Measurements from ENCODE around the gene LYL1.

LYL1 gene

DNA sequence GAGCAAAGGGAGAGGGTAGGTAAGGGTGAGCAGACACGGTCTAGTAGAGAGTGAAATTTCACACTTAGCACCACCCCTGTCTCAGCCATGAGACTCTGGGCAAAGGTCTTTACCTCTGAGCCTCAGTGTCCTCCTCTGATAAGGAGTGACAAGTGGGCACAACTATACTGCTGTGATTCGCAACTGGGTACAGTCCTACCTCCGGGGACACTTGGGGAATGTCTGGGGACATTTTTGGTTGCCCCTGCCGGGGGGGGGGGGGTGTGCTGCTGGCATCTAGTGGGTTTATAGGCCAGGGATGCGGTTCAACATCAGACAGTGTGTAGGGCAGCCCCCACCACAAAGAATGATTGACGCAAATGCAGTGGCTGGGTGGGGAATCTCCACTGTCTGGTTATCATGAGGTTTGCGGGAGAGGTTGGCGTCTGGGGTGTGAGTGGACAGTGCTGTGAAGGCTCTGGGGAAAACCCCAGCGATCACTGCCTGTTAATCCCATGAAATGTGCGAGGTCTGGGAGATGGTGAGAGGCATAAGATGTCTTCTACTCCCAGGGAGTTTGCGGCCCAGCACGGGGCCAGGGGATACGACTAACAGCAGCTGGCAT, 19.7 kb upstream of the LYL1 start:
- in situ Hi-C loops (cut with HindIII; ENCODE audit: low pct_ligation_motif_present, low sequenced_read_pairs) = no loop called here
- no peak overlapping the region for H3K4me3 ChIP-seq (ENCODE audit: low read depth, low read length)
- H3K27me3 ChIP-seq (replicated peaks) = no peaks in the 10 kb centered on the region
- peak overlapping the region; percentile 90 for H3K27ac ChIP-seq
- H3K36me3 ChIP-seq (replicated peaks) = peaks cover 20% of the 10 kb centered on the region
- TF ChIP-seq, protein P1, sequence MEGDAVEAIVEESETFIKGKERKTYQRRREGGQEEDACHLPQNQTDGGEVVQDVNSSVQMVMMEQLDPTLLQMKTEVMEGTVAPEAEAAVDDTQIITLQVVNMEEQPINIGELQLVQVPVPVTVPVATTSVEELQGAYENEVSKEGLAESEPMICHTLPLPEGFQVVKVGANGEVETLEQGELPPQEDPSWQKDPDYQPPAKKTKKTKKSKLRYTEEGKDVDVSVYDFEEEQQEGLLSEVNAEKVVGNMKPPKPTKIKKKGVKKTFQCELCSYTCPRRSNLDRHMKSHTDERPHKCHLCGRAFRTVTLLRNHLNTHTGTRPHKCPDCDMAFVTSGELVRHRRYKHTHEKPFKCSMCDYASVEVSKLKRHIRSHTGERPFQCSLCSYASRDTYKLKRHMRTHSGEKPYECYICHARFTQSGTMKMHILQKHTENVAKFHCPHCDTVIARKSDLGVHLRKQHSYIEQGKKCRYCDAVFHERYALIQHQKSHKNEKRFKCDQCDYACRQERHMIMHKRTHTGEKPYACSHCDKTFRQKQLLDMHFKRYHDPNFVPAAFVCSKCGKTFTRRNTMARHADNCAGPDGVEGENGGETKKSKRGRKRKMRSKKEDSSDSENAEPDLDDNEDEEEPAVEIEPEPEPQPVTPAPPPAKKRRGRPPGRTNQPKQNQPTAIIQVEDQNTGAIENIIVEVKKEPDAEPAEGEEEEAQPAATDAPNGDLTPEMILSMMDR (IDR thresholded peaks at IDR 0.05; ENCODE audit: low read depth, low read length, missing control alignments) = no peak
- peak; percentile 23 for DNase-seq

DNA sequence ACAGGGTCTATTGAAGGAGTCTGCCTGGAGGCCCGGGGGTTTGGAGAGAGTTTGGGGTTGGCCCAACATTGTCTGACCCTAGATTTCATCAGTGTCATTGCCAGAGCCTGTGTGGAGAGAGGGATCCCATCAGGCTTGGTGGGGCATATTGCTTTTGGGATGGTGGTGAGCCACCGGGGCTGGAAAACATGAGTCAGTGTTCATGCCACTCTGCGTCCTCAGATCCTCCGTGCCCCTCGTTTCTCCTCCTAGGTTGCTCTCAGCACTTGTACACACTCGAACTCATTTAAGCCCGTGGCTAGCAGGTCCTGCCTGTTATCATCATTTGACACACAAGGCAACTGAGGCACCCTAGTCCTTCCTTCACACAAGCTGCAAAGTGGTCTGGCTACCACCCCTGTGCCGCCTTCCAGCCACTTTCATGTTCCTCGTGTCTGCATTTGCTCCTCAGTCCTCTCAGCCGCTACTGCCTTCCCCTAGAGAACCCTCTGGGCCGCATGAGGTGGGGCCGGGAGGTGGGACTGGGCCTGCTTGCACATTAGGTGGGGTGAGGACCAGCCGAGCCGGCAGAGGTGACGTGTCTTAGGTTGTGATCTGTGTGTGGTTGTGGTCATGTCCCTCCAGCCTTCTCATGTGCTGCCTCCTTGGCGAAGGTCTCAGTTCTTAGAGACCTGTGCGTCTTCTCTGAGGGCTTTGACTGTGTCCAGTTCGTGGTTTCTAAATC, 19.1 kb upstream of the LYL1 start:
- Histone ChIP-seq H3K4me3 (ENCODE audit: low read depth, low read length) (no peak overlapping the region), H3K36me3 (replicated peaks) (peaks cover 19% of the 10 kb centered on the region), H3K27ac (peak overlapping the region; percentile 90), H3K27me3 (replicated peaks) (no peaks in the 10 kb centered on the region)
- TF ChIP-seq, protein P1 (IDR thresholded peaks at IDR 0.05; ENCODE audit: low read depth, low read length, missing control alignments) = no peak
- in situ Hi-C loops (cut with HindIII; ENCODE audit: low pct_ligation_motif_present, low sequenced_read_pairs) = no loop called here
- DNase-seq = no peak

DNA sequence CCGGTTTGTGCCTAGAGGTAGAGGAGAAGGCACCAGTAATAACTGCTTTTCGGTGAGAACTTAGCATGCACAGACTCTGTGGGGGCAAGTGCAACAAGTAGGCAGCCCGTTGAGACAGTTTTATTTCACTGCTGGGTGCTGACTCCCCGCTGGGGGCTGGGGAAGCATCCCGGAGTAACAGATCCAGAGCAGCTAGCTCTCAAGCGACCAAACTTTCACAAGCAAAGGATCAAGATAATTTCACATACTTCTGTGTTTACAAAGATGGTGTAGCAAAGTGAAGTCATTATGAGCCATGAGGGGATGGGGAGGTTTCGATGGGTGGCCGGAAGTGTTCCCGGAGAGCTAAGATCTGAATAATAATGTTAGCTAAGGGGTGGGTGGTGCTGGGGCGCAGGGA, 18.2 kb upstream of the LYL1 start:
- H3K27me3 ChIP-seq (replicated peaks) = no peaks in the 10 kb centered on the region
- DNase-seq = peak; percentile 84
- H3K36me3 ChIP-seq (replicated peaks) = peaks cover 12% of the 10 kb centered on the region
- TF ChIP-seq, protein P1 (IDR thresholded peaks at IDR 0.05; ENCODE audit: low read depth, low read length, missing control alignments) = no peak
- H3K4me3 ChIP-seq (ENCODE audit: low read depth, low read length) = peak overlapping the region; percentile 27
- H3K27ac ChIP-seq = peak overlapping the region; percentile 90
- in situ Hi-C loops (cut with HindIII; ENCODE audit: low pct_ligation_motif_present, low sequenced_read_pairs) = no loop called here

DNA sequence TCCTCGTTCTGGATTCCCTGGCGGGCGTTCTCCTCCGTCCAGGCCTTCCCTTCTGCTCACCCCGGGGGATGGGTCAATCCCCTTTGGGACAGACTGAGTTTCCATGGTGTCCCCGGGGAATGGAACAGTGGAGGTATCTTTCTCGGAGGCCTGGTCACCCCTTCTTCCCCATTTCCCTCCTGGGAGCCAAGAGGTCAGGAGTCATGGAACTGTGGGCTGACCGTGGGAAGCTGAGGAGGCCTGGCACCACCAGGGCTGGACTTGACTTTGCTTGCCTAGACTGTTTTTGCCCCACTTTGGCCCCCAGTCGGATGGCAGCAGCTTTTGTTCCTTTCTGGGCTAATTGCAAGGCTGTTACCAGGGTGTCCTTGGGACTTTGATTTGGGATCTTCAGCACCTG, 17.4 kb upstream of the LYL1 start:
- DNase-seq = no peak
- in situ Hi-C loops (cut with HindIII; ENCODE audit: low pct_ligation_motif_present, low sequenced_read_pairs) = no loop called here
- Histone ChIP-seq H3K36me3 (replicated peaks) (peaks cover 11% of the 10 kb centered on the region), H3K27me3 (replicated peaks) (no peaks in the 10 kb centered on the region), H3K27ac (peak overlapping the region; percentile 90), H3K4me3 (ENCODE audit: low read depth, low read length) (peak overlapping the region; percentile 90)
- TF ChIP-seq, protein P1 (IDR thresholded peaks at IDR 0.05; ENCODE audit: low read depth, low read length, missing control alignments) = no peak

DNA sequence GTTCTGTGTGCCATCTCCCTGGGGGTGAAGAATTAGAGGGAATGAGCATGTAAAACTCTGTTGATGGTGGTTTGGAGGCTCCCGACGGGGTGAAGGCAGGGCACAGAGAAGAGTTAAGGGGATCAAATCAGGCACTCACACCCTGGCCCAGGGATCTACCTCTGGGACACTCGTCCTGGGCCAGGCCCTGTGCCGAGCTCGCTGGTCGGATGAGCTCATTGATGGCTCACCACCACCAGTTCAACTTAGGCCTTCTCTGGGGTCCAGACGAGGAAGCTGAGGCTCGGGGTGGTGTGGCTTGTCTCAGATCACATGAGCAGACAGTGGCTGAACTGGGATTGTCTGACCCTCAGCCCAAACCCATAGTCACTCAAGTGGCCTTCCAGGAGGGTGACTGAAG, 17.0 kb upstream of the LYL1 start:
- in situ Hi-C loops (cut with HindIII; ENCODE audit: low pct_ligation_motif_present, low sequenced_read_pairs) = no loop called here
- peak overlapping the region; percentile 90 for H3K4me3 ChIP-seq (ENCODE audit: low read depth, low read length)
- TF ChIP-seq, protein P1 (IDR thresholded peaks at IDR 0.05; ENCODE audit: low read depth, low read length, missing control alignments) = no peak
- no peak for DNase-seq
- no peaks in the 10 kb centered on the region for H3K27me3 ChIP-seq (replicated peaks)
- peak overlapping the region; percentile 90 for H3K27ac ChIP-seq
- peaks cover 7% of the 10 kb centered on the region for H3K36me3 ChIP-seq (replicated peaks)
